H9 (cell line): ENCODE results near the gene TPP2. TPM values are rescaled to one million over a fixed set of nuclear protein-coding genes. Genes with fewer than 3 reads are reported as not detected.

Source experiments
- DNase-seq: peaks from one replicate; pipeline ENCODE4 v3.0.0-alpha.2; 2017
- H2AFZ ChIP-seq: one replicate; pipeline ENCODE4 v1.6.1; 2013; ENCODE audit warnings: mild to moderate bottlenecking, low read length, control low read depth, moderate library complexity
- H2AK5ac ChIP-seq: 2 replicates; pipeline ENCODE4 v1.6.1; 2013; ENCODE audit warnings: low read length, control low read depth, mixed read lengths; ENCODE audit not compliant: insufficient read length
- H2BK120ac ChIP-seq: one replicate; pipeline ENCODE4 v1.6.1; 2013; ENCODE audit warnings: low read depth, mild to moderate bottlenecking, low read length, control low read depth, inconsistent platforms; ENCODE audit not compliant: poor library complexity, severe bottlenecking
- H2BK12ac ChIP-seq: 2 replicates; pipeline ENCODE4 v1.6.1; 2013; ENCODE audit warnings: low read length, control low read depth, mixed read lengths, low read depth; ENCODE audit not compliant: insufficient read length
- H2BK15ac ChIP-seq: 2 replicates; pipeline ENCODE4 v1.6.1; 2013; ENCODE audit warnings: low read depth, low read length, control low read depth
- H2BK20ac ChIP-seq: one replicate; pipeline ENCODE4 v1.6.1; 2013; ENCODE audit warnings: low read depth, mild to moderate bottlenecking, low read length, control low read depth, inconsistent platforms; ENCODE audit not compliant: poor library complexity, severe bottlenecking
- H2BK5ac ChIP-seq: 2 replicates; pipeline ENCODE4 v1.6.1; 2013; ENCODE audit warnings: low read length, control low read depth, mixed read lengths; ENCODE audit not compliant: insufficient read length
- H3K14ac ChIP-seq: 2 replicates; pipeline ENCODE4 v1.6.1; 2013; ENCODE audit warnings: low read length, control low read depth; ENCODE audit not compliant: insufficient read depth
- H3K18ac ChIP-seq: 2 replicates; pipeline ENCODE4 v1.6.1; 2013; ENCODE audit warnings: low read depth, mild to moderate bottlenecking, mixed read lengths, low read length, control low read depth; ENCODE audit not compliant: insufficient read length
- H3K23ac ChIP-seq: 2 replicates; pipeline ENCODE4 v1.6.1; 2013; ENCODE audit warnings: low read length, control low read depth, mixed read lengths, low read depth; ENCODE audit not compliant: insufficient read length
- H3K23me2 ChIP-seq: 2 replicates; pipeline ENCODE4 v1.6.1; 2013; ENCODE audit warnings: low read depth, mild to moderate bottlenecking, mixed read lengths, low read length, control low read depth; ENCODE audit not compliant: insufficient read length, poor library complexity, severe bottlenecking
- H3K27ac ChIP-seq: 2 replicates; pipeline ENCODE4 v1.5.1; 2013; ENCODE audit warnings: low read length, control low read depth, mixed read lengths, low read depth; ENCODE audit not compliant: insufficient read length
- H3K27me3 ChIP-seq: 2 replicates; pipeline ENCODE4 v1.6.1; 2013; ENCODE audit warnings: low read length, control low read depth, inconsistent platforms; ENCODE audit not compliant: insufficient read depth
- H3K4ac ChIP-seq: 2 replicates; pipeline ENCODE4 v1.6.1; 2013; ENCODE audit warnings: low read depth, mild to moderate bottlenecking, control low read depth, inconsistent platforms, low read length, moderate library complexity
- H3K4me1 ChIP-seq: 2 replicates; pipeline ENCODE4 v1.6.1; 2013; ENCODE audit warnings: low read length, control low read depth, inconsistent platforms; ENCODE audit not compliant: insufficient read depth
- H3K4me2 ChIP-seq: 2 replicates; pipeline ENCODE4 v1.6.1; 2013; ENCODE audit warnings: low read length, control low read depth, mixed read lengths; ENCODE audit not compliant: insufficient read length, insufficient read depth
- H3K56ac ChIP-seq: 2 replicates; pipeline ENCODE4 v1.6.1; 2013; ENCODE audit warnings: low read depth, mild to moderate bottlenecking, mixed read lengths, low read length, control low read depth; ENCODE audit not compliant: insufficient read length
- H3K79me1 ChIP-seq: 2 replicates; pipeline ENCODE4 v1.6.1; 2013; ENCODE audit warnings: low read depth, mild to moderate bottlenecking, moderate library complexity, low read length, control low read depth, inconsistent platforms; ENCODE audit not compliant: insufficient read depth, poor library complexity, severe bottlenecking
- H3K79me2 ChIP-seq: 2 replicates; pipeline ENCODE4 v1.6.1; 2013; ENCODE audit warnings: low read length, control low read depth, inconsistent platforms; ENCODE audit not compliant: insufficient read depth
- H3K9ac ChIP-seq: 2 replicates; pipeline ENCODE4 v1.6.1; 2013; ENCODE audit warnings: low read length, control low read depth, mixed read lengths; ENCODE audit not compliant: insufficient read length; ENCODE audit errors: extremely low read depth
- H3K9me3 ChIP-seq: one replicate; pipeline ENCODE4 v1.6.1; 2013; ENCODE audit warnings: low read depth, low read length, inconsistent platforms; ENCODE audit not compliant: control insufficient read depth
- H3T11ph ChIP-seq: one replicate; pipeline ENCODE4 v1.6.1; 2013; ENCODE audit warnings: mild to moderate bottlenecking, low read length, control low read depth, inconsistent platforms
- H4K20me1 ChIP-seq: one replicate; pipeline ENCODE4 v1.6.1; 2013; ENCODE audit not compliant: control insufficient read depth, insufficient read length, insufficient read depth
- H4K5ac ChIP-seq: 2 replicates; pipeline ENCODE4 v1.6.1; 2013; ENCODE audit warnings: low read depth, mild to moderate bottlenecking, mixed read lengths, low read length, control low read depth; ENCODE audit not compliant: insufficient read length
- H4K8ac ChIP-seq: replicated peaks from 2 replicates; pipeline ENCODE4 v1.6.1; 2013; ENCODE audit warnings: low read length, control low read depth, mixed read lengths, low read depth; ENCODE audit not compliant: insufficient read length
- H4K91ac ChIP-seq: 2 replicates; pipeline ENCODE4 v1.6.1; 2013; ENCODE audit warnings: low read depth, mild to moderate bottlenecking, moderate library complexity, mixed read lengths, low read length, control low read depth; ENCODE audit not compliant: insufficient read length
- H3K27ac Mint-ChIP-seq, 3 experiments: 2 replicates in 2 of 3; 3 replicates in 1 of 3; pipeline ENCODE4 v1.8.0; 2020 to 2021; ENCODE audit warnings: mixed read lengths in 3 of 3, mild to moderate bottlenecking in 1 of 3, moderate library complexity in 1 of 3
- H3K27me3 Mint-ChIP-seq: 2 replicates; pipeline ENCODE4 v1.8.0; 2021; ENCODE audit warnings: low read depth, mild to moderate bottlenecking, moderate library complexity, mixed read lengths
- H3K36me3 Mint-ChIP-seq, 3 experiments: 2 replicates in 2 of 3; 3 replicates in 1 of 3; pipeline ENCODE4 v1.8.0; 2020 to 2021; ENCODE audit warnings: low read depth in 3 of 3, mixed read lengths in 3 of 3; ENCODE audit not compliant: insufficient read depth in 1 of 3
- H3K4me1 Mint-ChIP-seq, 2 experiments: 2 replicates each; pipeline ENCODE4 v1.8.0; 2020; ENCODE audit warnings: mixed read lengths in 2 of 2
- H3K4me3 Mint-ChIP-seq, 2 experiments: 2 replicates in 1 of 2; 3 replicates in 1 of 2; pipeline ENCODE4 v1.8.0; 2020 to 2021; ENCODE audit warnings: mild to moderate bottlenecking in 2 of 2, mixed read lengths in 2 of 2, moderate library complexity in 1 of 2
- H3K9me3 Mint-ChIP-seq, 2 experiments: 2 replicates in 1 of 2; 3 replicates in 1 of 2; pipeline ENCODE4 v1.8.0; 2020; ENCODE audit warnings: mild to moderate bottlenecking in 2 of 2, mixed read lengths in 2 of 2, moderate library complexity in 1 of 2
- WGBS: extraction: QIAGEN DNeasy Blood & Tissue Kit; methylation state at CpG from one replicate; pipeline ENCODE4 v1.1.7; 2013; ENCODE audit warnings: missing lambda C conversion rate, low lambda C conversion rate, mixed read lengths; ENCODE audit not compliant: insufficient read length; ENCODE audit errors: extremely low coverage; 5-methylcytosine and 5-hydroxymethylcytosine counted together
- total RNA-seq: library from RNA; stranded (reverse); gene quantifications from 2 replicates; pipeline ENCODE4 v1.2.1, GENCODE V29; 2021
- TF ChIP-seq, protein P1 (sequence below): fragments of 200-600 bp; sonication (generic); conservative IDR thresholded peaks from 3 replicates; pipeline ENCODE4 v1.8.0; 2021; ENCODE audit warnings: antibody characterized with exemption, mild to moderate bottlenecking

Gene TPP2
- total RNA-seq, 1 experiment from 2014 or later: 63.5 TPM

DNA sequence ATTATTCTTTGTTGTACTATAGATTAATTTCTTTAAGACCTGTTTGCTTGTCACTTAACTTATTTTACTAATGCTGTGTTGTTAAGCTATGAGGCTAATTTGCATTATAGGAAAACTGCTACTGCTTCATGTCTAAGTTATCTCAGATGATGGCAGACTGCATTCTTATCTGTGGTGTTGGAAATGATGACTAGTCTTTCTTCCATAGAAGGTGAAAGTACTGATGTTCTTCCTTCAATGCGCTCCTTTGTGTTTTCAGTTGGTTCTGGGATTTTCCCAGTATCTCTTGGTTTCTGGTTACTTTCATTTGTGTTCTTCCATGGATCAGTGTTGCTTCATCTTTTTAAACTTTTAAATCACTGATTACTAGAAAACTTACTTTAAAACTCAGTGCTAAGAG lies 46.9 kb downstream of the TPP2 start:
- no peak overlapping the region for H3K14ac ChIP-seq
- H4K91ac ChIP-seq: no peak overlapping the region
- no peaks in the 10 kb centered on the region for H3K27me3 ChIP-seq
- no peak overlapping the region for H2BK5ac ChIP-seq
- no peak overlapping the region for H3K56ac ChIP-seq
- no peaks in the 10 kb centered on the region for H3K9me3 ChIP-seq
- no peak overlapping the region for H3K23ac ChIP-seq
- no peak overlapping the region for H3K4ac ChIP-seq
- no peak overlapping the region for H2BK120ac ChIP-seq
- H3T11ph ChIP-seq: no peak overlapping the region
- no peaks in the 10 kb centered on the region for H4K20me1 ChIP-seq
- H2AFZ ChIP-seq: no peak overlapping the region
- H4K8ac ChIP-seq: no peak overlapping the region
- H3K4me2 ChIP-seq: no peak overlapping the region
- no peak for DNase-seq
- H4K5ac ChIP-seq: no peak overlapping the region
- H3K4me3 Mint-ChIP-seq: no peak overlapping the region
- H3K27me3 Mint-ChIP-seq: no peaks in the 10 kb centered on the region
- H3K27ac ChIP-seq: no peak overlapping the region
- H3K4me1 ChIP-seq: no peaks in the 10 kb centered on the region
- no peak overlapping the region for H2BK12ac ChIP-seq
- H3K18ac ChIP-seq: no peak overlapping the region
- H3K9ac ChIP-seq: no peak overlapping the region
- H3K4me1 Mint-ChIP-seq: no peaks in the 10 kb centered on the region
- H3K36me3 Mint-ChIP-seq: peaks cover 25 to 73% (median 55%) of the 10 kb centered on the region in 3 experiments; a peak in 6 of 7 replicates
- no peaks in the 10 kb centered on the region for H3K79me1 ChIP-seq
- H3K79me2 ChIP-seq: no peaks in the 10 kb centered on the region
- H2AK5ac ChIP-seq: no peak overlapping the region
- H3K9me3 Mint-ChIP-seq: no peaks in the 10 kb centered on the region
- no CpG with 5 or more reads among the region's 1 CpG for WGBS
- no peak overlapping the region for H2BK20ac ChIP-seq
- H3K27ac Mint-ChIP-seq: peak overlapping the region in 1 of 3 experiments; percentile 23; a peak in 1 of 7 replicates
- H3K23me2 ChIP-seq: no peaks in the 10 kb centered on the region
- H2BK15ac ChIP-seq: no peak overlapping the region
- TF ChIP-seq, protein P1, sequence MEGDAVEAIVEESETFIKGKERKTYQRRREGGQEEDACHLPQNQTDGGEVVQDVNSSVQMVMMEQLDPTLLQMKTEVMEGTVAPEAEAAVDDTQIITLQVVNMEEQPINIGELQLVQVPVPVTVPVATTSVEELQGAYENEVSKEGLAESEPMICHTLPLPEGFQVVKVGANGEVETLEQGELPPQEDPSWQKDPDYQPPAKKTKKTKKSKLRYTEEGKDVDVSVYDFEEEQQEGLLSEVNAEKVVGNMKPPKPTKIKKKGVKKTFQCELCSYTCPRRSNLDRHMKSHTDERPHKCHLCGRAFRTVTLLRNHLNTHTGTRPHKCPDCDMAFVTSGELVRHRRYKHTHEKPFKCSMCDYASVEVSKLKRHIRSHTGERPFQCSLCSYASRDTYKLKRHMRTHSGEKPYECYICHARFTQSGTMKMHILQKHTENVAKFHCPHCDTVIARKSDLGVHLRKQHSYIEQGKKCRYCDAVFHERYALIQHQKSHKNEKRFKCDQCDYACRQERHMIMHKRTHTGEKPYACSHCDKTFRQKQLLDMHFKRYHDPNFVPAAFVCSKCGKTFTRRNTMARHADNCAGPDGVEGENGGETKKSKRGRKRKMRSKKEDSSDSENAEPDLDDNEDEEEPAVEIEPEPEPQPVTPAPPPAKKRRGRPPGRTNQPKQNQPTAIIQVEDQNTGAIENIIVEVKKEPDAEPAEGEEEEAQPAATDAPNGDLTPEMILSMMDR: no peak
